ENCODE results near the gene SFPQ.

Gene SFPQ

GRCh38 chr1:35229587-35230360 lies 36.8 kb upstream of the SFPQ start:
- Histone ChIP-seq H4K20me1 (ENCODE audit: insufficient read depth, low read length) (no peaks in the 10 kb centered on the region), H3F3A (ENCODE audit: insufficient read depth, low read length) (no peaks in the 10 kb centered on the region), H3K4me1 (ENCODE audit: insufficient read depth, low read length, severe bottlenecking) (no peaks in the 10 kb centered on the region)

GRCh38 chr1:35226546-35226945 lies 33.6 kb upstream of the SFPQ start:
- no peaks in the 10 kb centered on the region for H3K9me2 ChIP-seq (ENCODE audit: low read depth, low read length)
- no peaks in the 10 kb centered on the region for H3K79me2 ChIP-seq (ENCODE audit: insufficient read depth, low read length)
- no peak overlapping the region for H3K4me3 ChIP-seq (ENCODE audit: low read depth, low read length, poor library complexity, severe bottlenecking)
- no peaks in the 10 kb centered on the region for H3K4me1 ChIP-seq (ENCODE audit: insufficient read depth, low read length, severe bottlenecking)
- no peaks in the 10 kb centered on the region for H3K36me3 ChIP-seq (ENCODE audit: insufficient read depth, low read length)
- H3F3A ChIP-seq (ENCODE audit: insufficient read depth, low read length): no peaks in the 10 kb centered on the region
- peaks cover 4% of the 10 kb centered on the region; the same call in 1 of the 2 replicates for H3K27me3 ChIP-seq (ENCODE audit: insufficient read depth, low read length)
- H2AFZ ChIP-seq (ENCODE audit: low read length): no peak overlapping the region
- no peak overlapping the region for H3K9ac ChIP-seq (ENCODE audit: low read length)
- no peak overlapping the region for H3K27ac ChIP-seq (ENCODE audit: low read depth, low read length, poor library complexity, severe bottlenecking)
- H3K9me3 ChIP-seq (ENCODE audit: low read length): no peaks in the 10 kb centered on the region
- no peaks in the 10 kb centered on the region for H4K20me1 ChIP-seq (ENCODE audit: insufficient read depth, low read length)
- H3K4me2 ChIP-seq (ENCODE audit: low read length): no peak overlapping the region
- TF ChIP-seq CTCF (IDR thresholded peaks at IDR 0.05; ENCODE audit: low read length) (no peak), EZH2 (IDR thresholded peaks at IDR 0.05; ENCODE audit: borderline replicate concordance, low read length) (no peak)

More at GRCh38 chr1:35229587-35230360, 36.8 kb upstream of the SFPQ start:
- no peak overlapping the region for H3K4me3 ChIP-seq (ENCODE audit: low read depth, low read length, poor library complexity, severe bottlenecking)
- H3K9ac ChIP-seq (ENCODE audit: low read length): no peak overlapping the region
- H3K79me2 ChIP-seq (ENCODE audit: insufficient read depth, low read length): no peaks in the 10 kb centered on the region
- no peak overlapping the region for H3K27ac ChIP-seq (ENCODE audit: low read depth, low read length, poor library complexity, severe bottlenecking)
- no peaks in the 10 kb centered on the region for H3K9me2 ChIP-seq (ENCODE audit: low read depth, low read length)
- H3K27me3 ChIP-seq (ENCODE audit: insufficient read depth, low read length): peaks cover 4% of the 10 kb centered on the region; the same call in 1 of the 2 replicates
- no peaks in the 10 kb centered on the region for H3K36me3 ChIP-seq (ENCODE audit: insufficient read depth, low read length)
- H3K9me3 ChIP-seq (ENCODE audit: low read length): no peaks in the 10 kb centered on the region
- no peak overlapping the region for H2AFZ ChIP-seq (ENCODE audit: low read length)
- H3K4me2 ChIP-seq (ENCODE audit: low read length): no peak overlapping the region
- TF ChIP-seq CTCF (IDR thresholded peaks at IDR 0.05; ENCODE audit: low read length) (no peak), EZH2 (IDR thresholded peaks at IDR 0.05; ENCODE audit: borderline replicate concordance, low read length) (no peak)

- Histone ChIP-seq H4K20me1 (ENCODE audit: insufficient read depth, low read length) (no peaks in the 10 kb centered on the region), H3K4me3 (ENCODE audit: low read depth, low read length, poor library complexity, severe bottlenecking) (no peak overlapping the region), H3K27me3 (ENCODE audit: insufficient read depth, low read length) (no peaks in the 10 kb centered on the region), H2AFZ (ENCODE audit: low read length) (no peak overlapping the region), H3K9me2 (ENCODE audit: low read depth, low read length) (no peaks in the 10 kb centered on the region), H3K27ac (ENCODE audit: low read depth, low read length, poor library complexity, severe bottlenecking) (no peak overlapping the region), H3K79me2 (ENCODE audit: insufficient read depth, low read length) (no peaks in the 10 kb centered on the region), H3K4me2 (ENCODE audit: low read length) (no peak overlapping the region), H3K36me3 (ENCODE audit: insufficient read depth, low read length) (no peaks in the 10 kb centered on the region), H3K9ac (ENCODE audit: low read length) (no peak overlapping the region), H3F3A (ENCODE audit: insufficient read depth, low read length) (no peaks in the 10 kb centered on the region), H3K9me3 (ENCODE audit: low read length) (no peaks in the 10 kb centered on the region), H3K4me1 (ENCODE audit: insufficient read depth, low read length, severe bottlenecking) (no peaks in the 10 kb centered on the region)
- TF ChIP-seq EZH2 (IDR thresholded peaks at IDR 0.05; ENCODE audit: borderline replicate concordance, low read length) (no peak), CTCF (IDR thresholded peaks at IDR 0.05; ENCODE audit: low read length) (no peak)
Observed at GRCh38 chr1:35223084-35223630, 30.2 kb upstream of the SFPQ start.
